HepG2 (cell line): ENCODE measurements around the gene SOX8. TPM values are rescaled to one million over a fixed set of nuclear protein-coding genes. Genes with fewer than 3 reads are reported as not detected.
A peak's percentile ranks its signal among the peaks of the same experiment; 100 is the strongest.

ENCODE experiments used
- ATAC-seq: fragments of 200-7000 bp; cut with Tn5 transposase; 3 replicates; pipeline ENCODE4 v1.9.1; 2020; ENCODE audit warnings: mild to moderate bottlenecking, moderate library complexity
- BruUV-seq: library from RNA; stranded (reverse); fragments of 400-500 nt; replicated peaks from 2 replicates; lab custom pipeline; 2021; lab: Mats Ljungman, UMichigan
- CTCF ChIA-PET: fragments of 300-600 bp; formaldehyde crosslinking; extraction: SDS; loops from one replicate; lab custom pipeline; 2021; ENCODE audit warnings: low total read pairs, inconsistent platforms, low intra/inter-chr PET ratio; lab: Yijun Ruan, JAX
- POLR2A ChIA-PET: fragments of 350-600 bp; sonication (Branson Sonifier 250); formaldehyde crosslinking; loops from one replicate; lab custom pipeline; 2020; ENCODE audit warnings: antibody characterized with exemption, inconsistent platforms; lab: Yijun Ruan, JAX
- DNase-seq: peaks from one replicate; pipeline ENCODE4 v3.0.0-alpha.2; 2015; ENCODE audit warnings: low spot score
- FAIRE-seq: peaks from 3 replicates; lab custom pipeline; 2011; peaks lifted over from hg19 to GRCh38; lab: Jason Lieb, UNC
- H2AFZ ChIP-seq: one replicate; pipeline ENCODE4 v1.6.1; 2011; ENCODE audit warnings: low read length, inconsistent platforms
- H3K27ac ChIP-seq: fragments of 300-600 bp; 3 replicates; pipeline ENCODE4 v1.8.0; 2011; ENCODE audit warnings: mixed run types, mild to moderate bottlenecking, mixed read lengths, low read length, inconsistent platforms; ENCODE audit not compliant: insufficient read depth; ENCODE audit errors: extremely low read length
- H3K27me3 ChIP-seq, 2 experiments: fragments of 200-600 bp in 1 of 2; 2 replicates in 1 of 2; 3 replicates in 1 of 2; pipeline versions ENCODE4 v1.6.0 to v1.8.0; 2011; ENCODE audit warnings: low read length in 2 of 2, mild to moderate bottlenecking in 2 of 2, moderate library complexity in 2 of 2, inconsistent platforms in 1 of 2; ENCODE audit not compliant: insufficient read depth in 2 of 2, control insufficient read depth in 1 of 2
- H3K36me3 ChIP-seq, 2 experiments: fragments of 200-600 bp in 1 of 2; replicated peaks in 1 of 2; 2 replicates in 1 of 2; 3 replicates in 1 of 2; pipeline versions ENCODE4 v1.5.1 to v1.8.0; 2011; ENCODE audit warnings: low read length in 2 of 2, inconsistent platforms in 1 of 2; ENCODE audit not compliant: insufficient read depth in 2 of 2, control insufficient read depth in 1 of 2
- H3K4me1 ChIP-seq: 2 replicates; pipeline ENCODE4 v1.5.1; 2012; ENCODE audit warnings: low read length, inconsistent platforms; ENCODE audit not compliant: insufficient read depth
- H3K4me2 ChIP-seq: 2 replicates; pipeline ENCODE4 v1.6.0; 2011; ENCODE audit warnings: low read depth, low read length, inconsistent platforms
- H3K4me3 ChIP-seq, 3 experiments: fragments of 200-600 bp in 1 of 3; sonication (generic), shearing (Covaris generic) in 1 of 3; replicated peaks in 1 of 3; 2 replicates each; pipeline ENCODE4 v1.5.1; 2011 to 2016; ENCODE audit warnings: low read length in 3 of 3, inconsistent platforms in 2 of 3, low read depth in 2 of 3, mild to moderate bottlenecking in 2 of 3, control low read depth in 1 of 3, mixed read lengths in 1 of 3; ENCODE audit not compliant: insufficient read depth in 1 of 3
- H3K79me2 ChIP-seq: one replicate; pipeline ENCODE4 v1.6.1; 2011; ENCODE audit warnings: low read length, inconsistent platforms; ENCODE audit not compliant: insufficient read depth
- H3K9ac ChIP-seq: 2 replicates; pipeline ENCODE4 v1.6.0; 2011; ENCODE audit warnings: mild to moderate bottlenecking, low read depth, low read length, inconsistent platforms; ENCODE audit not compliant: insufficient read depth
- H3K9me3 ChIP-seq: 2 replicates; pipeline ENCODE4 v1.5.1; 2012; ENCODE audit warnings: mild to moderate bottlenecking, low read length
- H4K20me1 ChIP-seq: 2 replicates; pipeline ENCODE4 v1.6.0; 2011; ENCODE audit warnings: inconsistent platforms, mild to moderate bottlenecking, low read length, moderate library complexity; ENCODE audit not compliant: insufficient read depth
- ARNTL ChIP-seq: sonication (generic); formaldehyde crosslinking; IDR thresholded peaks from 2 replicates; pipeline ENCODE4 v1.4.0; 2020; ENCODE audit warnings: mild to moderate bottlenecking, missing genetic modification reagents
- DDIT3 ChIP-seq: sonication (generic); formaldehyde crosslinking; IDR thresholded peaks from 2 replicates; pipeline ENCODE4 v1.4.0; 2020; ENCODE audit warnings: mild to moderate bottlenecking, missing genetic modification reagents
- ELF1 ChIP-seq: sonication (generic); formaldehyde crosslinking; IDR thresholded peaks from 2 replicates; pipeline ENCODE4 v1.4.0; 2020; ENCODE audit warnings: missing genetic modification reagents
- GTF3A ChIP-seq: sonication (generic); formaldehyde crosslinking; conservative IDR thresholded peaks from 2 replicates; pipeline ENCODE4 v1.4.0; 2020; ENCODE audit warnings: mild to moderate bottlenecking, missing genetic modification reagents
- GZF1 ChIP-seq: sonication (generic); formaldehyde crosslinking; IDR thresholded peaks from 2 replicates; pipeline ENCODE4 v1.5.1; 2020; ENCODE audit warnings: mild to moderate bottlenecking, missing genetic modification reagents
- KDM2A ChIP-seq: sonication (generic); formaldehyde crosslinking; IDR thresholded peaks from 2 replicates; pipeline ENCODE4 v1.4.0; 2020; ENCODE audit warnings: low read depth, missing genetic modification reagents, borderline replicate concordance
- MIER2 ChIP-seq: IDR thresholded peaks from 2 replicates; pipeline ENCODE4 v1.6.1; 2016; ENCODE audit warnings: missing biosample characterization, missing genetic modification reagents
- PTBP1 ChIP-seq: fragments of 200-400 bp; formaldehyde crosslinking; IDR thresholded peaks from 2 replicates; pipeline ENCODE4 v1.6.1; 2018; ENCODE audit warnings: low read length, low read depth; ENCODE audit not compliant: poor library complexity, severe bottlenecking
- SCMH1 ChIP-seq: sonication (generic); formaldehyde crosslinking; IDR thresholded peaks from 2 replicates; pipeline ENCODE4 v1.9.0; 2021; ENCODE audit warnings: missing genetic modification reagents, mild to moderate bottlenecking, borderline replicate concordance
- SP4 ChIP-seq: sonication (generic); formaldehyde crosslinking; IDR thresholded peaks from 2 replicates; pipeline ENCODE4 v1.8.1; 2023; ENCODE audit warnings: mild to moderate bottlenecking, missing genetic modification reagents
- TEAD3 ChIP-seq: optimal IDR thresholded peaks from 2 replicates; pipeline ENCODE3; 2016; ENCODE audit warnings: borderline replicate concordance
- TP53 ChIP-seq: sonication (generic); formaldehyde crosslinking; conservative IDR thresholded peaks from 2 replicates; pipeline ENCODE4 v1.4.0; 2020; ENCODE audit warnings: missing genetic modification reagents
- ZBTB39 ChIP-seq: sonication (generic); formaldehyde crosslinking; IDR thresholded peaks from 2 replicates; pipeline ENCODE4 v1.5.0; 2020; ENCODE audit warnings: missing genetic modification reagents
- ZBTB7B ChIP-seq: sonication (generic); formaldehyde crosslinking; IDR thresholded peaks from 2 replicates; pipeline ENCODE4 v1.4.0; 2020; ENCODE audit warnings: missing genetic modification reagents
- ZMYM3 ChIP-seq: sonication (generic); formaldehyde crosslinking; IDR thresholded peaks from 2 replicates; pipeline ENCODE4 v1.5.1; 2020; ENCODE audit warnings: mild to moderate bottlenecking, missing genetic modification reagents
- ZNF160 ChIP-seq: sonication (generic); formaldehyde crosslinking; IDR thresholded peaks from 2 replicates; pipeline ENCODE4 v1.8.0; 2022; ENCODE audit warnings: mild to moderate bottlenecking, inconsistent platforms, missing genetic modification reagents
- ZNF235 ChIP-seq: sonication (generic); formaldehyde crosslinking; IDR thresholded peaks from 2 replicates; pipeline ENCODE4 v1.8.1; 2023; ENCODE audit warnings: mild to moderate bottlenecking, missing genetic modification reagents, borderline replicate concordance
- ZNF282 ChIP-seq: fragments of 450-650 bp; IDR thresholded peaks from 2 replicates; pipeline ENCODE4 v1.6.1; 2018; ENCODE audit not compliant: partially characterized antibody
- ZNF329 ChIP-seq: sonication (generic); formaldehyde crosslinking; IDR thresholded peaks from 2 replicates; pipeline ENCODE4 v1.9.0; 2021; ENCODE audit warnings: low read depth, mild to moderate bottlenecking, missing genetic modification reagents
- ZNF337 ChIP-seq: sonication (generic); formaldehyde crosslinking; IDR thresholded peaks from 2 replicates; pipeline ENCODE4 v1.5.1; 2020; ENCODE audit warnings: missing genetic modification reagents, low read depth, mild to moderate bottlenecking, borderline replicate concordance
- ZNF616 ChIP-seq: sonication (generic); formaldehyde crosslinking; IDR thresholded peaks from 2 replicates; pipeline ENCODE4 v1.5.0; 2020; ENCODE audit warnings: low read depth, mild to moderate bottlenecking, missing genetic modification reagents
- ZNF639 ChIP-seq: conservative IDR thresholded peaks from 2 replicates; pipeline ENCODE4 v1.6.1; 2018; ENCODE audit warnings: missing genetic modification reagents
- ZNF841 ChIP-seq: sonication (generic); formaldehyde crosslinking; IDR thresholded peaks from 2 replicates; pipeline ENCODE4 v1.8.1; 2023; ENCODE audit warnings: missing genetic modification reagents, borderline replicate concordance
- ZNF878 ChIP-seq: sonication (generic); formaldehyde crosslinking; IDR thresholded peaks from 2 replicates; pipeline ENCODE4 v1.8.1; 2023; ENCODE audit warnings: mild to moderate bottlenecking, missing genetic modification reagents, moderate library complexity
- WGBS: methylation state at CpG from one replicate; pipeline ENCODE4 v1.1.6; 2017; ENCODE audit warnings: low lambda C conversion rate; 5-methylcytosine and 5-hydroxymethylcytosine counted together
- in situ Hi-C: cut with HindIII; loops from 2 replicates; pipeline ENCODE4 v1.10.0; 2017; ENCODE audit warnings: low pct_unique_long_range_greater_than_20kb; ENCODE audit not compliant: extremely low pct_ligation_motif_present
- intact Hi-C: fragments of 100-400 bp; cut with micrococcal nuclease; formaldehyde crosslinking; loops from one replicate; pipeline ENCODE4 v1.10.0; 2022; ENCODE audit not compliant: unreplicated experiment
- polyA plus RNA-seq, 8 experiments: library from polyadenylated mRNA; depleted of rRNA in 3 of 8; stranded (reverse) in 7 of 8; unstranded in 1 of 8; fragments of >200 nt; fragmentation: Illumina TruSeq in 4 of 8; extraction: Trizol in 4 of 8; gene quantifications; 2 replicates each; pipeline versions ENCODE4 v1.2.1 to v1.2.3, GENCODE V29; 2011 to 2016; ENCODE audit warnings: low read depth in 4 of 8, missing spikeins in 1 of 8, mixed read lengths in 1 of 8; ENCODE audit not compliant: insufficient read depth in 1 of 8
- total RNA-seq, 5 experiments: library from RNA; depleted of rRNA; stranded (reverse); fragments of >200 nt; fragmentation: Illumina TruSeq; extraction: Trizol; gene quantifications; 2 replicates each; pipeline ENCODE4 v1.2.3, GENCODE V29; 2016; ENCODE audit warnings: low read depth in 1 of 5

SOX8 gene
- total and polyA plus RNA-seq, 2 of the 13 experiments (the other 11 are each of a cell fraction or from before 2014, with no cell fraction given) = 0.20 to 0.28 TPM

DNA sequence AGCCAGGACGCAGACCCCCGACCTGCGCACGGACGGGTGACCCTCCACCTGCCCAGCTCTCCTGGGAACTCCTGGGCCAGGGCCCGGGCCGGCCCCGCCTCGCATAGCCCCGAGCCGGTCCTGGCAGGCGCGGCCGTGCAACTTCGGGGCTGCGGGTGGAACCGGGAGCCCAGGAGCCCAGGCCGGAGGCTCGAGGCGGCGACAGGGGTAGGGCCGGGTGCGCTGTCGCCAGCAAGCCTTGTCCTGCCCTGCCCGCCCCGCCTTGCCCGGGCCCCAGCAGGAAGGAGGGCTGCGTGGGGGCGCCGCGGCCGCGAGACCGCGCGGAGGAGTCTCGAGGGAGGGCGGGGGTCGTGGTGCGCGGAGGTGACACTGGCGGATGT lies 11.2 kb upstream of the SOX8 start:
- Histone ChIP-seq H3K9ac (peak overlapping the region; percentile 91), H2AFZ (no peak overlapping the region), H3K27me3 (peaks cover 4 to 19% of the 10 kb centered on the region in 2 experiments; a peak in 4 of 5 replicates), H4K20me1 (no peaks in the 10 kb centered on the region; the same call in 1 of the 2 replicates), H3K36me3 (0 out of 5 replicates have a peak, but pooled peaks cover 0 to 1% of the 10 kb centered on the region in 2 experiments), H3K4me1 (peaks cover 59% of the 10 kb centered on the region), H3K27ac (peak overlapping the region; percentile 76), H3K4me2 (peak overlapping the region; percentile 77), H3K79me2 (no peaks in the 10 kb centered on the region), H3K9me3 (no peaks in the 10 kb centered on the region), H3K4me3 (peak overlapping the region; percentile 83 to 95 (median 86))
- CTCF ChIA-PET = no interaction called here
- no CpG with 5 or more reads among the region's 42 CpGs for WGBS
- in situ Hi-C loops (no loop called here), intact Hi-C loops (loop anchor here (5.0 kb wide), 1 partner anchor 83 kb away; no protein-coding TSS in a partner anchor)
- peak; percentile 21 for ATAC-seq
- POLR2A ChIA-PET = no interaction called here
- no TSS peak for BruUV-seq
- no peak for DNase-seq
- FAIRE-seq = no peak
- TF ChIP-seq ARNTL (CRISPR knock-in tag) (no peak), ZNF235 (CRISPR knock-in tag) (0 out of 2 replicates have a peak, but pooled peaks have one; percentile 33), ZNF282 (no peak), MIER2 (CRISPR knock-in tag) (no peak), PTBP1 (peak; percentile 73), ZNF841 (no peak), SCMH1 (CRISPR knock-in tag) (no peak), ZNF639 (CRISPR knock-in tag) (peak; percentile 15; the same call in 1 of the 2 replicates), ZNF616 (CRISPR knock-in tag) (no peak), GTF3A (CRISPR knock-in tag) (no peak), ZNF160 (no peak), TEAD3 (CRISPR knock-in tag) (no peak), ZNF878 (peak; percentile 22; the same call in 1 of the 2 replicates), SP4 (CRISPR knock-in tag) (no peak), ZNF337 (no peak), GZF1 (CRISPR knock-in tag) (no peak), ZBTB7B (CRISPR knock-in tag) (no peak), ELF1 (CRISPR knock-in tag) (no peak), ZNF329 (no peak), KDM2A (CRISPR knock-in tag) (no peak), ZBTB39 (CRISPR knock-in tag) (no peak), DDIT3 (no peak), ZMYM3 (CRISPR knock-in tag) (no peak), TP53 (CRISPR knock-in tag) (no peak)
